Upper lobe of left lung (tissue), 4 donors: Measurements from ENCODE around the gene MAP2K5.

Experiments used
- CTCF ChIP-seq, 6 experiments: fragments of 450-650 bp in 4 of 6; fragments of 200-600 bp in 2 of 6; sonication (generic) in 2 of 6; IDR thresholded peaks; one replicate each; pipeline ENCODE4 v1.5.1; 2016 to 2019; ENCODE audit warnings: antibody characterized with exemption in 6 of 6
- POLR2A ChIP-seq, 4 donors: fragments of 450-650 bp; IDR thresholded peaks; one replicate each; pipeline ENCODE4 v1.5.1; 2016 to 2017; ENCODE audit warnings: antibody characterized with exemption in 4 of 4, mild to moderate bottlenecking in 2 of 4

- TF ChIP-seq CTCF (IDR thresholded peaks at IDR 0.05) (no peak), POLR2A (IDR thresholded peaks at IDR 0.05) (no peak)
These were observed 142.6 kb downstream of the MAP2K5 start for GRCh38 chr15:67685008-67685599.
